HK-2 (cell line): ENCODE data around the gene PDE4B.
"Not testable (repeated sequence)": the region's sequence is repeated elsewhere in the genome, so short reads cannot be mapped to it uniquely, and the experiment has no call there.

Experiments used
- DNase-seq: peaks from one replicate; pipeline ENCODE4 v3.0.0-alpha.2; 2018; ENCODE audit not compliant: unreplicated experiment

PDE4B gene

GRCh38 chr1:66134004-66134403, 341.3 kb downstream of the PDE4B start:
- no peak for DNase-seq

- DNase-seq = no peak
Observed at GRCh38 chr1:66135161-66135560, 342.5 kb downstream of the PDE4B start.

DNA sequence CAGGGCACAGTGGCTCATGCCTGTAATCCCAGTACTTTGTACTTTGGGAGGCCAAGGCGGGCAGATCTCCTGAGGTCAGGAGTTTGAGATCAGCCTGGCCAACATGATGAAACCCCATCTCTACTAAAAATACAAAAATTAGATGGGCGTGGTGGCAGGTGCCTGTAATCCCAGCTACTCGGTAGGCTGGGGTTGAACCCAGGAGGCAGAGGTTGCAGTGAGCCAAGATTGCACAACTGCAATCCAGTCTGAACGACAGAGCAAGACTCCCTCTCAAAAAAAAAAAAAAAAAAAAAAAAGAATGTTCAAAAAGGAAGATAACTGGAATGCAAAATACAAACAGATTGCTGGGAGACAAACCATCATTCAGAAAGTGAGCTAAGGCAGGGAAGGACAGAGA, 343.7 kb downstream of the PDE4B start:
- not testable (repeated sequence) for DNase-seq

- DNase-seq = no peak
Observed at GRCh38 chr1:66137235-66137634, 344.5 kb downstream of the PDE4B start.

DNA sequence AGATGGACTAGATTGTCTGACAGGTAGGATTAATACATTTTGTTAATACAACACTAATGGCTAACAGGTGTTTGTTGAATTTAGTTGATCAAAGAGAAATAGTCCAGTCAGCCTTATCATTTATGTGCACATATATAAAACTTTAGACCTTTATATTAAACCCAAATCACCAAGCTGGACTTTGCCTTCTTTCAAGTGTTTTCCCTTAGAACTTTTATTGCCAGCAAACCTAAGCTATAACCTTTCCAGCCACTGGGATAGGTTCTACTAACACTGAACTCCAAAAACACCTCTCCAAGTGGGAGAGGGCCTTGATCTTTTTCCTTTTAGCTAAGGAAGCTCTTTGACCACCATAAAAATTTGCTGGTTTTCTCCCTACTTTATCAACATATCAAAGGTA, 345.9 kb downstream of the PDE4B start:
- DNase-seq = no peak

GRCh38 chr1:66140072-66140471, 347.4 kb downstream of the PDE4B start:
- no peak for DNase-seq

DNA sequence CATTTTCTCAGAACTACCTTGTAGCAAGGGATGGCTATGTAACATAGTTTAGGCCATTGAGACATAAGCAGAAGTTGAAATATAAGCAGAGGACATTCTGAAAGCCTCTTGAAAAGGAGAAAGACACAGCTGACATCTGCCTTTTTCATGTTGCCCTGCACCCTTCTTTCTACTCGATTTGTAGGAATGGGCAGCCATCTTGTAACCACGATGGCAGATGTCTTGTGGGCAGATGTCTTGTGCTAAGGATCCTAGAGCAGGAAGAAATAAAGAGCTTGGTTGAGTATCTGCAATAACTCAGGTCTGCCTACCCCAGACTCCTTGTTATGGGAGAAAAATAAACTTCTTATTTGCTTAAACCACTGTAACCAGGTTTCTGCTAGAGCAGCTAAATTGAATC, 351.0 kb downstream of the PDE4B start:
- DNase-seq = no peak

GRCh38 chr1:66147226-66147835, 354.6 kb downstream of the PDE4B start:
- DNase-seq = no peak

DNA sequence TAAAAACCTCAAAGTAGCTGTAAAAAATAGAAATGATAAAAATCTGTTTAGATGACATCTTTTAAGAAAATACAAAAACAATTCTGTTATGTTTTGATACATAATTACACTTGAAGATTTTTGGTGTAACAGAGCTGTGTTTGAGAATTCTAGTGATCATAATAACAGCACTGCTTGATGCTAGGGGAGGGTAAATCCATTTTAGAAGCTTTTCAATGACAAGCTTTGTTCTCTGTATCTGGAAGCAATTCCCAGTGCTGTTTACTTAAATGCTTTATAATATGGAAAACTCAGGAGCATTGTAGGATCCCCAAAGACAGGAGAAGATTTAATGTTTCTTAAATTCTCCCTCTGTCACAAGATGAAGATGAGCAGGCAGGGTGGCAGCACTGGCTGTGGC, 359.3 kb downstream of the PDE4B start:
- no peak for DNase-seq

DNA sequence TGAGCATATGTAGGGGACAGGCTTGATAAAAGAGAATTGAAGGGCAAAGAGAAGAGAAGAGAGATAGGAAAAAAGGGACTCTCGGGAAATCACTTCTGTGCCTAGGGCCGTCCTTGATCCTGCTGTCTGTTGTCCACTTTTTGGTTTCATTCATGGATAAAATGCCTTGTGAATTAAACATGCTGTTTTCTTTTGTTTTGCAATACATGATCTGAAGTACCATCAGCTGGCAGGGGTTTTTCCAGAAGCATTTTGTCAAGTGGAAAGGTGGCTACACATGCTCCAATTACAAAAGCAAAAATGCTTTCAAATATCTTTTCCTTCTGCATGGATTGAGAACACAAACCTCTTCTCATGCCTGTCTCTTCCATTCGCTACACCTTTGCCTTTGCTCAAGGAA, 361.7 kb downstream of the PDE4B start:
- no peak for DNase-seq

- no peak for DNase-seq
Observed at GRCh38 chr1:66156144-66156543, 363.4 kb downstream of the PDE4B start.

GRCh38 chr1:66159800-66160199, 367.1 kb downstream of the PDE4B start:
- DNase-seq = no peak

GRCh38 chr1:66160719-66161118, 368.0 kb downstream of the PDE4B start:
- no peak for DNase-seq

GRCh38 chr1:66166753-66167152, 374.1 kb downstream of the PDE4B start:
- DNase-seq = no peak

DNA sequence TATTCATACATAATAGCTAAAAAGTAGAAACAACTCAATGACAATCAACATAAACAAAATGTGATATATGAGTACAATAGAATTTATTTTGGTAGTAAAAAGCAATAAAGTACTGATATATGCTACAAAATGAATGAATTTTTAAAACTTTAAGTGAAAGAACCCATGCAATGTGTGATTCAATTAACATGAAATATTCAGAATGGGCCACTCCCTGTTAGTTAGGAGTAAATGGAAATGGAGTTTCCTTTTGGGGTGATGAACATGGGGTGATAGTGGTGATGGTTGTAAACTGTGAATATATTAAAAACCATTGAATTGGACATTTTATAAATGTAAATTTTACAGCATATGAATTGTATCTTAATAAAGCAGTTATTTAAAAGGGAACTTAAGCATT, 374.6 kb downstream of the PDE4B start:
- no peak for DNase-seq

- DNase-seq = no peak
Observed at GRCh38 chr1:66168467-66168887, 375.8 kb downstream of the PDE4B start.

DNA sequence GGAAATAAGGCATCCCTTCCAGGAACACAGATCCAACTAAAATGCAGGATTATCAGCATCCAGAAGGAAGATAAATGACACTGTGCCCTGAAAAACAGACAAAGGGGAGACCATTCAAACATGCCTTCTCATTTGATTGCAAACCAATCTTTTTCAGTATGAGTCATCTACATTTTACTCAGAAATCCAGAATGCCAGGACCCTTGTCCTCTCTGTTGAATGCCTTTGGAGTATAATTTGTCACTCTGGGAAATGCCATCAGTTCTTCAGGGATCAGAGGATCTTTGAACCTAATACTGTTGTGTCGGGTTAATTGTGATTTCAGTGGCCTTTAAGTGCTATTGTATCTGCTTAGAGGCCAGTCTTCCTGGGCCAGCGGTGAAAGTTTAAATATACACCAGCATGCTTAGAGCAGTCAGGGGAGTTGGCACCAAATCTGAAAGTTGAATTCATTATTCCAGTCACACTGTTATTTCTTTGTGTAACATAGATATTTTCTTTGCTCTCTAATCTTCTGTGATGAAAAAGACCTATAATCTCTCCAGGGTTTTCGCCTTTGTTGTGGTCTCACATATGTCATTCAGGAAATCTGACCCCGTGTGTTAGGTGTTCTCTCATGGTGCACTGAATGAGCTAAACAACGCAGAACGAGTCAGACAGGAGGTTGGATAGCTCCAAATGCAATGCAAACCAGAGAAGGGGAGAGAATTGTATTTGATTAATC, 376.4 kb downstream of the PDE4B start:
- no peak for DNase-seq

- no peak for DNase-seq
Observed at GRCh38 chr1:66172272-66172671, 379.6 kb downstream of the PDE4B start.

DNA sequence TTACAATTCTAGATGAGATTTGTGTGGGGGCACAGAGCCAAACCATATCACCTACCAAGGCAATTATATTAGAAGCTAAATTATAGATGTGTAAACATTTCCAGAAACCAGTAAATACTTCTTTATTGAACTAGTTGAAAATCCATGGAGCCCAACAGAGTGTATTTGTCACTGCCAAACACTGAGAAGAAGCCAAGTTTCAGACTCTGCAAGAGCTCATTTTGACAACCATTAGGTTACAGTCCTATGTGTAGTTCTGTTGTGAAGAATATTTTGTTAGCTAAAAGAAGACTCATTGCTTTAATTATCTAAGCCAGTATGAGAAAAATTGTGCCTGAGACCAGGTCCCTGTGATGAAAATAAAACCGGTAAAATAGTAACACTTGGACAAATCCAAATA, 382.4 kb downstream of the PDE4B start:
- no peak for DNase-seq

DNA sequence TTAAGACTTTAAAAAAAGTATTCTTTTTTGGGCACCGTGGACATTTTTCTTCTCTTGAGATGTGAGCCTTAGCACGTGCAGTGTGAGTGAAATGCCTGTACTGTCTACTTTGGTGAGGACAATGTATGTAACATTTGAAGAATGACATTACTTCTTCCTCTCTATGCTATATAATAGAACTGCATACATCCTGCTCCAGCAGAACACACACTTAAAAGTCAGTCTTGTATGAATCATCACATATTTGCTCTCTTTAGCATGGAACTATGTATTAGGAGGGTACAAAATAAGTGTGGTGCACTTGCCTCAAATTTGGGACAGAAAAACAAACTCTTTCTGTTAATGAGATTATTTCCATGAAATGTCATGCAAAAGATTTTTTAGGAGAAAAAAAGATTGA, 382.9 kb downstream of the PDE4B start:
- DNase-seq = no peak

GRCh38 chr1:66176012-66176715, 383.5 kb downstream of the PDE4B start:
- no peak for DNase-seq

- no peak for DNase-seq
Observed at GRCh38 chr1:66176832-66177231, 384.1 kb downstream of the PDE4B start.

GRCh38 chr1:66177510-66177909, 384.8 kb downstream of the PDE4B start:
- no peak for DNase-seq
